Right atrium auricular region (tissue), 2 donors: Measurements from ENCODE around the gene MERTK. TPM values are rescaled to one million over a fixed set of nuclear protein-coding genes. Genes with fewer than 3 reads are reported as not detected.
A peak's percentile ranks its signal among the peaks of the same experiment; 100 is the strongest.
"Not testable (repeated sequence)": the region's sequence is repeated elsewhere in the genome, so short reads cannot be mapped to it uniquely, and the experiment has no call there.

Experiments used
- DNase-seq: peaks from one replicate; pipeline ENCODE4 v3.0.0-alpha.2; 2019; ENCODE audit warnings: low spot score
- H3K27ac ChIP-seq, 2 donors: fragments of 200-600 bp; sonication (generic); 1 replicate in 1 of 2; 2 replicates in 1 of 2; pipeline ENCODE4 v1.5.1; 2016 to 2019
- H3K27me3 ChIP-seq, 2 donors: fragments of 200-600 bp; sonication (generic); one replicate each; pipeline versions ENCODE4 v1.5.1 to v1.6.0; 2017 to 2019
- H3K36me3 ChIP-seq: fragments of 200-600 bp; sonication (generic); one replicate; pipeline ENCODE4 v1.5.1; 2016
- H3K4me1 ChIP-seq, 2 donors: fragments of 200-600 bp; sonication (generic); one replicate each; pipeline versions ENCODE4 v1.5.1 to v1.6.0; 2017 to 2019
- H3K4me3 ChIP-seq, 2 donors: fragments of 200-600 bp; sonication (generic); 1 replicate in 1 of 2; 2 replicates in 1 of 2; pipeline ENCODE4 v1.5.1; 2017 to 2019; ENCODE audit warnings: mild to moderate bottlenecking in 1 of 2, moderate library complexity in 1 of 2
- H3K9me3 ChIP-seq, 2 donors: fragments of 200-600 bp; sonication (generic); one replicate each; pipeline ENCODE4 v1.5.1; 2019
- total RNA-seq, 2 donors: library from RNA; depleted of rRNA; stranded (reverse); fragments of >200 nt; gene quantifications; one replicate each; pipeline ENCODE4 v1.1.0, GENCODE V29; 2016
- TF ChIP-seq, protein P1 (sequence below), 2 donors: fragments of 200-600 bp; sonication (generic); IDR thresholded peaks; one replicate each; pipeline ENCODE4 v1.5.1; 2019; ENCODE audit warnings: antibody characterized with exemption in 2 of 2

The MERTK gene
- total RNA-seq, 2 donors from 2014 or later, result 4.9 to 13.7 TPM

DNA sequence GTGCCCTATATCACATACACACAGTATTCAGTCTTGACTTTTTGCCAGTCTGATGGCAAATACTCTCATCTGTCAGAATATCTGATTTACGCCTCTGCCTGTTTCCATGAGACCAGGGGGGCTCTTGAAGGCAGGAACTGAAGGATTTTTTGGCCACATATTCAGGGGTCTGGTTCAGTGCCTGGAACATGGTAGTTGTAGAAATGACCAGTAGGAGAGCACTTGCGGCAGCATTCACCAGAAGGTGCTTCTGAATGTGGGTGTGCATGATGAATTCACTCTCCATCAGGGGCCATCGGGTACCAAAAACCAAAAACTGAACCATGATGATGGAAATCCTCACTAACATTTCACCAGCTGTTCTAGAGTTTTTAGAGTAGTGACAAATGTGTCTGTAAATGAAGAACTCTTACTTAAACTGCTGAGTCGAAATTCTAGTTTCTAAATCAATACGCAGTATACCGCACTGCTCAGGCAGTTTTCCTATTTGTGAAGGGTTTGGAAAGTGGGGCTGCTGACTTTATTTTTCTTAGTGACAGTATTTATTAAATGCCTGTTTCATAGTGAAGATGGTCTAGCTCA is 54.6 kb downstream of the MERTK start:
- Histone ChIP-seq H3K27ac (no peak overlapping the region), H3K4me3 (no peak overlapping the region), H3K27me3 (no peaks in the 10 kb centered on the region), H3K4me1 (peaks cover 0 to 15% of the 10 kb centered on the region in 2 donors), H3K9me3 (no peaks in the 10 kb centered on the region), H3K36me3 (peaks cover 3% of the 10 kb centered on the region)
- no peak for DNase-seq
- TF ChIP-seq, protein P1, sequence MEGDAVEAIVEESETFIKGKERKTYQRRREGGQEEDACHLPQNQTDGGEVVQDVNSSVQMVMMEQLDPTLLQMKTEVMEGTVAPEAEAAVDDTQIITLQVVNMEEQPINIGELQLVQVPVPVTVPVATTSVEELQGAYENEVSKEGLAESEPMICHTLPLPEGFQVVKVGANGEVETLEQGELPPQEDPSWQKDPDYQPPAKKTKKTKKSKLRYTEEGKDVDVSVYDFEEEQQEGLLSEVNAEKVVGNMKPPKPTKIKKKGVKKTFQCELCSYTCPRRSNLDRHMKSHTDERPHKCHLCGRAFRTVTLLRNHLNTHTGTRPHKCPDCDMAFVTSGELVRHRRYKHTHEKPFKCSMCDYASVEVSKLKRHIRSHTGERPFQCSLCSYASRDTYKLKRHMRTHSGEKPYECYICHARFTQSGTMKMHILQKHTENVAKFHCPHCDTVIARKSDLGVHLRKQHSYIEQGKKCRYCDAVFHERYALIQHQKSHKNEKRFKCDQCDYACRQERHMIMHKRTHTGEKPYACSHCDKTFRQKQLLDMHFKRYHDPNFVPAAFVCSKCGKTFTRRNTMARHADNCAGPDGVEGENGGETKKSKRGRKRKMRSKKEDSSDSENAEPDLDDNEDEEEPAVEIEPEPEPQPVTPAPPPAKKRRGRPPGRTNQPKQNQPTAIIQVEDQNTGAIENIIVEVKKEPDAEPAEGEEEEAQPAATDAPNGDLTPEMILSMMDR (IDR thresholded peaks at IDR 0.05), result no peak

DNA sequence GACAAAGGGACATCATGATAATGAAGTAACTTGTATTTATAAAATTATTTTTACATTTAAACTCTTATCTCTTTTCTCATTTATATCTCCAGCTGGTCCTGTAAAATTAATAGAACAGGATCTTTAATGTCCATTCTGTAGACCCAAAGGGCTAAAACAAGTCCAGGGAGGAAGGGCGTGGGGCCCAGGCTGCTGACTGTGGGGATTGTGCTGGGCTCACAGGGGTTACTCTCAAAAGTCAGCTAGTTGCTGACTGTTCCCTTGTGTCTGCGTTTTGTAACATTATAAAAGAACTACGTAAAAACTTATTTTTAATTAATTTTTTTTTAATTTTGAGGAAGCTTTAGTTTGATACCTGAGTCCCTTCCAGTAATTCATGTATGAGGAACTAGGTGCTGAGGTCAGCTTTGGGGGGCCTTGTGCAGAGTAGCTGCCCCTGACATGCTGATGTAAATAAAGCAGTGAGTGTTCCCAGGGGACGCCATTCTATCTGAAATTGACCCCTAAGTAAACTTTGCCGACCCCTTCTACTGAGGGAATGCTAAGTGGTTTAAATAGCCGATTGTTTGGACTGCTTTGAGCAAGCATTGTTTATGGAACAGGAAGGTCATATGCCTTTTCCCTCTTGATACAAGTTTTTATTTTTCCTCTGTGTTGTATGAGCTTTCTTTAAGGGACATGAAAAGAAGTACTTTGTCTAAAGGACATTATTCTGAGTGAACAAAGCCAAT is 56.4 kb downstream of the MERTK start:
- Histone ChIP-seq H3K4me1 (peaks cover 0 to 27% of the 10 kb centered on the region in 2 donors), H3K4me3 (no peak overlapping the region), H3K9me3 (no peaks in the 10 kb centered on the region), H3K36me3 (no peaks in the 10 kb centered on the region), H3K27ac (peak overlapping the region; percentile 32 to 38), H3K27me3 (no peaks in the 10 kb centered on the region)
- DNase-seq, result peak; percentile 66
- TF ChIP-seq, protein P1 (IDR thresholded peaks at IDR 0.05), result no peak

DNA sequence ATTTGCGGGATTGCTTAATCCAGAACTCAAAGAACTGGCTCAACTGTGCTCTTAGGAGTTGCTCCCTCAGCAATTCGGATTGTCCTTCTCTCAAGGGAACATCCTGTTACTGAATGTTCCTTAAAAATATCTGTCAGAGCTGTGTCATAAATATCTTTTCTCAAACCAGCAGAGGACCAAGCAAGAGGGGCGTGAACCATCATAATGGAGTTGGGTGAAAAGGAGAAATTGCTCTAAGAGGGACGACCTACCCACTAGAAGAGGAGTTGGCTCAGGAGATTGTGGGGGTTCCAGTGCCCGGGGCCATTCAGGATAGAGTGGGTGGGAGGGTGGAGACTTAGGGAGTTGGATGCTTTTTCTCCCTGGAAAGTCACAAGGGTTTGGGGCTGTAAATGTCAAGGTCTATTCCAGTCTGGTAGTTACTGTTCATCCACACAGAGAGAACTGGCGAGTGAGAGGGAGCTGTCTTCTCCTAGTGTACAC is 59.5 kb downstream of the MERTK start:
- H3K4me1 ChIP-seq, result peaks cover 0 to 27% of the 10 kb centered on the region in 2 donors
- TF ChIP-seq, protein P1 (IDR thresholded peaks at IDR 0.05), result no peak
- peak overlapping the region; percentile 61 to 72 for H3K27ac ChIP-seq
- no peak for DNase-seq
- H3K9me3 ChIP-seq, result no peaks in the 10 kb centered on the region
- H3K36me3 ChIP-seq, result no peaks in the 10 kb centered on the region
- no peak overlapping the region for H3K4me3 ChIP-seq
- no peaks in the 10 kb centered on the region for H3K27me3 ChIP-seq

DNA sequence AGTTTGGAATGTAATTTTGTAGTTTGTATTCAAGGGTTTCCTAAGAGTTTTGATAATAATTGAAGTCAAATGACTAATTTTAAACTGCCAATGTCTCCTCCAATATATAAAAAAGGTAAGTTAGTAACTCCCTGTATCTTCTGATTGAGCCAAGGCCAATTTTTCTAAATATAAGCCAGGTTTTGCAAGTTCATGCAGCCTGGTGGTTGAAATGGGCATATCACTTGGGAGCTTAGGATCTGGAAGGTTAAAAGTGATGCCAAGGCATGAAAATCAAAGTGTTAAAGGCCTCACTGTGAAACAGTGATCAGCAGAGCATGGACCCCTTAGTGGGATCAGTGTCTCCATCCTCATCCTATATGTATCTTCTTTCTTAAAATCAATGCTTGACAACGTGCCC is 60.5 kb downstream of the MERTK start:
- TF ChIP-seq, protein P1 (IDR thresholded peaks at IDR 0.05), result peak in 1 of 2 donors; percentile 23
- Histone ChIP-seq H3K27ac (peak overlapping the region; percentile 61 to 72), H3K4me3 (no peak overlapping the region), H3K36me3 (no peaks in the 10 kb centered on the region), H3K9me3 (no peaks in the 10 kb centered on the region), H3K4me1 (peaks cover 0 to 27% of the 10 kb centered on the region in 2 donors), H3K27me3 (no peaks in the 10 kb centered on the region)
- DNase-seq, result no peak

DNA sequence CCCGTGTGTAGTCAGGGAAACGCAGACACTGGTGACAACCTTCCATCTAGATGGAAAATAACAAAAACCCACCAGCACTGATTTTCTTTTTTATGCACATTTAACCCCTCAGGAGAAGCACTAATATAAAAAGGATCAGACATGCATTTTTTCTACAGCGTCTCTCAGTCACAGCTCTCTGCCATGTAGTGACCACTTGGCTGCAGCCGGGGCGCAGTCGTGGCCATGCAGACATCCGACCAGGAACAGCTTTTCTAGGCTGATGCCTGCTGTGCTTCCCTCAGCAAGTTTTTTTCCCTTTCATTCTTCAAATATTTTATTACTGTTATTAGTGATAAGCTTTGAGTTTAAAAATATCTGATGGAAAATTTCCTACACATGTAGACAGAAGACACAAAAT is 63.3 kb downstream of the MERTK start:
- TF ChIP-seq, protein P1 (IDR thresholded peaks at IDR 0.05), result no peak
- Histone ChIP-seq H3K27me3 (no peaks in the 10 kb centered on the region), H3K36me3 (peaks cover 4% of the 10 kb centered on the region), H3K27ac (no peak overlapping the region), H3K4me1 (peaks cover 0 to 32% of the 10 kb centered on the region in 2 donors), H3K4me3 (no peak overlapping the region), H3K9me3 (no peaks in the 10 kb centered on the region)
- DNase-seq, result no peak

DNA sequence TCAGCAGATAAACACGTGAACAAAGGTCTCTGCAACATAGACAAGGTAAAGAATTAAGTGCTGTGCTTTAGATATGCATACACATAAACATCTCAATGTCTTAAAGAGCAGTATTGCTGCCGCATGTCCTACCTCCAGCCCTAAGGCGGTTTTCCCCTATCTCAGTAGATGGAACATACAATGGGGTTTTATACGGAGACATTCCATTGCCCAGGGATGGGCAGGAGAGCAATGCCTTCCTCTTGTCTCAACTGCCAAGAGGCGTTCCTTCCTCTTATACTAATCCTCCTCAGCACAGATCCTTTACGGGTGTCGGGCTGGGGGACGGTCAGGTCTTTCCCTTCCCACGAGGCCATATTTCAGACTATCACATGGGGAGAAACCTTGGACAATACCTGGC is 64.7 kb downstream of the MERTK start:
- DNase-seq, H3K36me3 ChIP-seq, H3K9me3 ChIP-seq, H3K27ac ChIP-seq, H3K27me3 ChIP-seq, H3K4me3 ChIP-seq: not testable (repeated sequence)
- peaks cover 0 to 28% of the 10 kb centered on the region in 2 donors for H3K4me1 ChIP-seq

DNA sequence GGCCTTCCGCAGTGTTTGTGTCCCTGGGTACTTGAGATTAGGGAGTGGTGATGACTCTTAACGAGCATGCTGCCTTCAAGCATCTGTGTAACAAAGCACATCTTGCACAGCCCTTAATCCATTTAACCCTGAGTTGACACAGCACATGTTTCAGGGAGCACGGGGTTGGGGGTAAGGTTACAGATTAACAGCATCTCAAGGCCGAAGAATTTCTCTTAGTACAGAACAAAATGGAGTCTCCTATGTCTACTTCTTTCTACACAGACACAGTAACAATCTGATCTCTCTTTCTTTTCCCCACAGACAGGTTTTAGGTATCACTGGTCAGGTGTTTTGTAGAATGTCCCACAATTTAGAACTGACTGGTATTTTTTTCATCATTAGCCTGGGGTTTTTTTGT is 65.1 kb downstream of the MERTK start:
- not testable (repeated sequence) for H3K4me3 ChIP-seq, H3K9me3 ChIP-seq, H3K36me3 ChIP-seq, H3K27ac ChIP-seq, H3K27me3 ChIP-seq, DNase-seq
- H3K4me1 ChIP-seq, result peaks cover 0 to 24% of the 10 kb centered on the region in 2 donors
